Fibroblast of peridontal ligament (primary cell): ENCODE results near the gene SPINK8.
"Not testable (repeated sequence)": the region's sequence is repeated elsewhere in the genome, so short reads cannot be mapped to it uniquely, and the experiment has no call there.

Source experiments
- DNase-seq: peaks from one replicate; pipeline ENCODE4 v3.0.0-alpha.2; 2010; ENCODE audit errors: extremely low read depth

SPINK8 gene

GRCh38 chr3:48278884-48279559 lies 54.4 kb downstream of the SPINK8 start:
- DNase-seq, result no peak

- no peak for DNase-seq
Observed at GRCh38 chr3:48276911-48277641, 56.4 kb downstream of the SPINK8 start.

- DNase-seq, result no peak
Observed at GRCh38 chr3:48275287-48276027, 58.0 kb downstream of the SPINK8 start.

GRCh38 chr3:48274452-48274851 lies 59.0 kb downstream of the SPINK8 start:
- DNase-seq, result no peak

GRCh38 chr3:48273594-48274211 lies 59.8 kb downstream of the SPINK8 start:
- peak; percentile 73 for DNase-seq

GRCh38 chr3:48271763-48272498 lies 61.5 kb downstream of the SPINK8 start:
- DNase-seq, result no peak

GRCh38 chr3:48271223-48271622 lies 62.2 kb downstream of the SPINK8 start:
- not testable (repeated sequence) for DNase-seq

GRCh38 chr3:48270306-48270705 lies 63.2 kb downstream of the SPINK8 start:
- no peak for DNase-seq

- no peak for DNase-seq
Observed at GRCh38 chr3:48269592-48269991, 63.9 kb downstream of the SPINK8 start.

- DNase-seq, result no peak
Observed at GRCh38 chr3:48268936-48269561, 64.4 kb downstream of the SPINK8 start.

GRCh38 chr3:48268381-48268935 lies 65.0 kb downstream of the SPINK8 start:
- DNase-seq, result no peak

- DNase-seq, result no peak
Observed at GRCh38 chr3:48267782-48268181, 65.7 kb downstream of the SPINK8 start.

- no peak for DNase-seq
Observed at GRCh38 chr3:48258530-48258929, 74.9 kb downstream of the SPINK8 start.
